WTC11 (cell line): ENCODE data around the gene G2E3.

ENCODE experiments used
- CTCF ChIP-seq: fragments of 200-600 bp; IDR thresholded peaks from 2 replicates; pipeline ENCODE4 v1.8.0; 2022; ENCODE audit warnings: antibody characterized with exemption
- MAX ChIP-seq: sonication (generic); formaldehyde crosslinking; IDR thresholded peaks from 2 replicates; pipeline ENCODE4 v1.8.0; 2022; ENCODE audit warnings: mild to moderate bottlenecking, missing genetic modification reagents

GRCh38 chr14:30600922-30601918 is 42.3 kb downstream of the G2E3 start:
- no peak for TF ChIP-seq MAX (CRISPR knock-in tag)
- TF ChIP-seq CTCF: no peak
